Stimulated activated CD8-positive, alpha-beta memory T cell treated with anti-CD3 and anti-CD28 coated beads, Interleukin-4, amount 100 ng/mL, for 4 hours (primary cell): Measurements from ENCODE around the gene CNFN.

Experiments
- DNase-seq, 2 donors: peaks; one replicate each; pipeline ENCODE4 v3.0.0-alpha.2; 2020; ENCODE audit warnings: low read depth in 2 of 2, low spot score in 1 of 2

CNFN gene

DNA sequence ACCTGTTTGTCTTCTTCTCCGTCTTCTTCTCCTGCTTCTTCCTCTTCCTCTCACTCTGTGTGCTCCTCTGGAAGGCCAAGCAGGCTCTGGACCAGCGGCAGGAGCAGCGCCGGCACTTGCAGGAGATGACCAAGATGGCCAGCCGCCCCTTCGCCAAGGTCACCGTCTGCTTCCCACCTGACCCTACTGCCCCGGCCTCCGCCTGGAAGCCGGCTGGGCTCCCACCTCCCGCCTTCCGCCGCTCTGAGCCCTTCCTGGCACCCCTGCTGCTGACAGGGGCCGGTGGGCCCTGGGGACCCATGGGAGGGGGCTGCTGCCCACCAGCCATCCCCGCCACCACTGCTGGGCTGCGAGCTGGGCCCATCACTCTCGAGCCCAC lies 13.9 kb downstream of the CNFN start:
- no peak for DNase-seq

DNA sequence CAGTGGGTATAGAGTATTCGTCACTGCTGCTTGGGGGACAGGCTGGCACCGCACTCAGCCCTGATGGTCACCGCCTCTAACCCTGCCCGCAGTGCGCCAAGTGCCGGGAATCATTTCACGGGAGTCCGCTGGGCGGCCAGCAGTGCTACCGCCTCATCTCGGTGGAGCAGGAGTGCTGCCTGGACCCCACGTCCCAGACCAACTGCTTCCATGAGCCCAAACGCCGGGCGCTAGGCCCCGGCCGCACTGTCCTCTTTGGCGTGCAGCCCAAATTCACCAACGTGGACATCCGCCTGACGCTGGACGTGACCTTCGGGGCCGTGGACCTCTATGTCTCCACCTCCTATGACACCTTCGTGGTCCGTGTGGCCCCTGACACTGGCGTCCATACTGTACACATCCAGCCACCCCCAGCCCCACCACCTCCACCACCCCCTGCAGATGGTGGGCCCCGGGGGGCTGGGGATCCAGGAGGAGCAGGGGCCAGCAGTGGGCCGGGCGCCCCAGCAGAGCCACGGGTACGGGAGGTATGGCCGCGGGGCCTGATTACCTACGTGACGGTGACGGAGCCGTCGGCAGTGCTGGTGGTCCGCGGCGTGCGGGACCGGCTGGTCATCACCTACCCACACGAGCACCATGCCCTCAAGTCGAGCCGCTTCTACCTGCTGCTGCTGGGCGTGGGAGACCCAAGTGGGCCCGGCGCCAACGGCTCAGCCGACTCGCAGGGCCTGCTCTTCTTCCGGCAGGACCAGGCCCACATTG lies 14.5 kb downstream of the CNFN start:
- no peak for DNase-seq

DNA sequence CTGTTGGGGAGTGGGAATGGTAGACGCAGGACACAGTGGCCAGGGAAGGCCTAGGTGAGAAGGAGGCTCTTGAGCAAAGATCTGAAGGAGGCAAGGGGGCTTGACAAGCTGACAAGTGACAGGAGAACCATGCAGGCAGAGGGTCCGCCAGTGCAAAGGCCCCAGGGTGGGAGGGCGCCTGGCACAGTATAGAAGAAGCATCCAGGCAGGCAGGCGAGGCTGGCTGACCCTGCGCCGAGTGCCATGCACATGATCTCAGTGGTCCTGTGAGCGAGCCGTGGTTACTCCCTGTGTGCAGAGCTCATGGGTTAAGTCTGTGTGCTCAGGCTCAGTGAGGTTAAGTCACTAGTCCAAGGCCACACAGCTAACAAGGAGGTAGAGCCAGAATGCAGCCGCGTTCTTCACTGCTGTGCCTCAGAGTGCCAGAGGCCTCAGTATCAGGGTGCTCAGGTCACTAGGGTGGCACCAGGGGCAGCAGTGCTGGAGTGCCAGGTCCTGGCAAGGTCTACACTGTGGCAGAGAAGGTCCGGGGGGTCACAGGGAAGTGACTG lies 15.2 kb downstream of the CNFN start:
- DNase-seq = no peak

DNA sequence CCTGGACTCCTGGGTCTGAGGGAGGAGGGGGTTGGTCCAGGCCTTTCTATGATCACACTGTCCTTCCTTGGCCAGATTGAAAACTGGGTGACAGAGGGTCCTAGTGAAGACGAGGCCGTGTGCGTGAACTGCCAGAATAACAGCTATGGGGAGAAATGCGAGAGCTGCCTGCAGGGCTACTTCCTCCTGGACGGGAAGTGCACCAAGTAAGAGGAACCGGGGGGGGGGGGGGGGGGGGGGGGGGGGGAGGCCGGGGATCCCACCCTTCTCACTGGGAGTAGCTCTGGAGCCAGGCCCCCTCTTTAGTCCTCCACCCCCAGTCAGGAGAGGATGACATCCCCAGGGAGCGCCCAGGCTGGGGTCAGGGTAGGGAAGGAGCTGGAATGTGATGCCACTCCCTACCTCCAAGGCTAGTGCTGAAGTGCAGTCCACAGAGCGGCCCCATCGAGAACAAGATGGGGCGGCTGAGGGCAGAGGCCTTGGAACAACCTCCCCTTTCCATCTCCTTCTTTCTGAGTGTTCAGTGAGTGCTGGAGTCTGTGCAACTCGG lies 19.4 kb downstream of the CNFN start:
- DNase-seq = no peak

DNA sequence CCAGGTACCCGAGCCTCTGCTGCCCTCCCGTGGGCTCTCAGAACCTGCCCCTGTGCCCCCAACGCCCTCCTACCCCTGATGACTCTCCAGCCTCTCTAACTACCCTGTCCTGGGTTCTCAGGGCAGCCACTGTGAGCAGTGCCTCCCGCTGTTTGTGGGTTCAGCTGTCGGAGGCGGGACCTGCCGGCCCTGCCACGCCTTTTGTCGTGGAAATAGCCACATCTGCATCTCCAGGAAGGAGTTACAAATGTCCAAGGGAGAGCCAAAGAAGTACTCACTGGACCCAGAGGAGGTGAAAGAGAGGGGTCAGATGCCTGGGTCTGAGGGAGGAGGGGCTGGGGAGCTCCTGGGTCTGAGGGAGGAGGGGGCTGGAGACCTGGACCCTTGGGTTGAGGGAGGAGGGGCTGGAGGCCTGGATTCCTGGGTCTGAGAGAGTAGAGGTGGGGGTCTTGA lies 20.0 kb downstream of the CNFN start:
- DNase-seq = no peak

DNA sequence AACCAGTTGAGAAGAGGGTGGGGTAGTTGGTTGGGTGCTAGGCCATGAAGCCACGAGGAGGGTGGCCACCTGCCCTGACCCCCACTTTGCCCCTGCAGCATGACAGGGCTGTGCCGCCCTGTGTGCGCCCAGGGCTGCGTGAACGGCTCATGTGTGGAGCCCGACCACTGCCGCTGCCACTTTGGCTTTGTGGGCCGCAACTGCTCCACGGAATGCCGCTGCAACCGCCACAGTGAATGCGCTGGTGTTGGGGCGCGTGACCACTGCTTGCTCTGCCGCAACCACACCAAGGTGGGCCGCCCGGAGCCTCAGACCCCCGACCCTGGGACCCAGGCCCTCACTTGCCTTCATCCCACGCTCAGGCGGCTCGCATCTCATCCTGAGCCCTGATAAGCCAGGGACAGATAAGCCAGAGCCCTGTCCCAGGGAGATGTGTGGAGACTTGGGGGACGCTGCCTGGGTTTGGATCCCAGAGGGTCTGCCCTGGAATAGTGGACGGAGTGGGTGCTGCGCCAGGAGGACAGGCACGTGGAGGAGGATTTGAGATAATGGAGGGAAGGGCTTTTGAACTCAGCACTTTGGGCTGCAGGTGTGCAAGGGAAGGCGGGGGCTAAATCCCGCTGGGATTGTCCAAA lies 20.5 kb downstream of the CNFN start:
- no peak for DNase-seq

DNA sequence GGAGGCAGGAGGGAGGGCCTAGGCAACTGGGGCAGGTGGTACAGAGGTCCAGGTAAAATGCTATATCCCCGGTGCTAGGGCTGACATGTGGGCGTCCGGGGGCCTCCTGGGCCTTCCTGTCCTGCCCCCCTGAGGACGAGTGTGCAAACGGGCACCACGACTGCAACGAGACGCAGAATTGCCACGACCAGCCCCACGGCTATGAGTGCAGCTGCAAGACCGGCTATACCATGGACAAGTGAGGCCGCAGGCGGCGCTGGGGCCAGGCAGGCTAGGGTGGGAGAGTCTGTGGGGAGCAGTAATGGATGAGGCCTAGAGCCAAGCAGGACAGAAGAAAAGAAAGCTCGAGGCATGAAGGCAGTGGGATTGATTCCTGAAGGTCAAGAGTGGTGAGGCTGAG lies 21.3 kb downstream of the CNFN start:
- DNase-seq = no peak

DNA sequence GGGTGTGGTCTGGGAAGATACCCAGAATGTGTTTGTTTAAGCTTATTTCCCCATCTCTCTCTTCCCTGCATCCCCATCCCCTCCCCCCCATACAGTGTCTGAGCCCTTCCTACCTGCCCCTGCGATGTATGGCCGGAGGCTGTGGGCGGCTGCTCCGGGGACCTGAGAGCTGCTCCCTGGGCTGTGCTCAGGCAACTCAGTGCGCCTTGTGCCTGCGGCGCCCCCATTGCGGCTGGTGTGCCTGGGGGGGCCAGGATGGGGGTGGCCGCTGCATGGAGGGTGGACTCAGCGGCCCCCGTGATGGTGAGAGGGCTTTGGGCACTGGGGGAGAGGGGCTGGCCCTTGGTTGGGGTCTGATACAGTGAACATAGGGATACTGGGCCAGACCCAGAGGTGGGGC lies 21.7 kb downstream of the CNFN start:
- no peak for DNase-seq

DNA sequence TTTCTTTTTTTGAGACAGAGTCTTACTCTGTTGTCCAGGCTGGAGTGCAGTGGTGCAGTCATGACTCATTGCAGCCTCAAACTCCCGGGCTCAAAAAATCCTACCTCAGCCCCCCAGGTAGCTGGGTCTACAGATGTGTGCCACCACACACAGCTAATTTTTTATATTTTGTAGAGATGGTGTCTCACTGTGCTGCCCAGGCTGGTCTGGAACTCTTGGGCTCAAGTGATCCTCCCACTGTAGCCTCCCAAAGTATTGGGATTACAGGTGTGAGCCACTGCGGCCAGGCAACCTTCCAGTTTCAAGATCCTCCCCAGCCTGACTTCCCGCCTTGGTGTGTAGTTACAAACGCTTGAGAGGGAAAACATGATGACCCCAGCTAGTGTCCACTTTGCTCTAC lies 22.2 kb downstream of the CNFN start:
- DNase-seq = no peak

DNA sequence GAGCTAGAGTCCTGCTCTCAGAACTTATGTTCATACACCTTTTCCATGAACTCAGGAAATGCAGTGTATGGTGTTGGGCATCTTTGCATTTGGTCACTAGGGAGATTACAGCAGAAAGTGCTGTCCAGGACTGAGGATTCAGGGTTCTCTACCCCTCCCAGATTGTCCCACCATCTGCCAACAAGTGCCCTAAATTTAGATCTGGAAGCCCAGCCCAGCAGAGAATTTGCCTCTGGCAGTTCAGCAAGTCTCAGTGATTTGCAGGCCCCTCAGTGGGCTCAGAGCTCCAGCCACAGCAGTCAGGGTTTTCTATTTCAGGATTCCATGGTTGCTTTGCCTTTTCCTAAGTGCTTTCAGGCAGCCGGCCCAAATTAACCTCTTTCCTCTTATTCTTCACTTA lies 23.4 kb downstream of the CNFN start:
- DNase-seq = no peak

DNA sequence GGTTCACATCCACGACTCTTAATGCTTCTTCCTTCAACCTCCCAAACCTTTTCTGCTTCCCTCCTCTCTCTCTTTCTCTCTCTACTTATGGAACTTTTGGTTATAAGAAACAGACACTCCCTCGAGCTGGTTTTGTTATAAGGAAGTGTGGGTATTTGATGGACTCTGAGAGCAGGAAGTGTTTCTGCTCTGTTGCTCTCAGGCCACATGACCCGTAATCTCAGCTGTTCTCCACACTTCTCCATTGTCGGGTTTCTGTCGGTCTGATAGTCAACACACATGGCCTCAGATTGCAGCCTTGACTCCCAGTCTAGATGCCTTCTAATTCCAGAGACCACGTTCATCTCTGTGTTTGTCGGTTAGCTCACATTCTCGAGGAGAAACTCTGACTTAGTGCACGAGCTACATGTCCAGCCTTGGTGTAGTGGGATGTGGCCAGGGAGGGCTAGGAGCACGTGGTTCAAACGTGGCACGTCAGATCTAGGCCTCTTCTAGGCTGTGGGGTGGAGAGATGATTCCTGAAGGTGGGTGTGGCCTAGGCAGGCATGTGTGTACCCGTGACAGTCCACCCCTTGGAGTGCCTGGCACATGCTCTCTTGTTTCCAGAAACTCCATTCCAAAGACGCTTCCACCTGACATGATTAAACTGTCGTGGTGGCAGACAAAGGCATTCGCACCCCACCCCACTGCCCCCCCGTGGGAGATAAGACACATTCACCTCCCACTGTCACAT lies 26.3 kb downstream of the CNFN start:
- DNase-seq = no peak

DNA sequence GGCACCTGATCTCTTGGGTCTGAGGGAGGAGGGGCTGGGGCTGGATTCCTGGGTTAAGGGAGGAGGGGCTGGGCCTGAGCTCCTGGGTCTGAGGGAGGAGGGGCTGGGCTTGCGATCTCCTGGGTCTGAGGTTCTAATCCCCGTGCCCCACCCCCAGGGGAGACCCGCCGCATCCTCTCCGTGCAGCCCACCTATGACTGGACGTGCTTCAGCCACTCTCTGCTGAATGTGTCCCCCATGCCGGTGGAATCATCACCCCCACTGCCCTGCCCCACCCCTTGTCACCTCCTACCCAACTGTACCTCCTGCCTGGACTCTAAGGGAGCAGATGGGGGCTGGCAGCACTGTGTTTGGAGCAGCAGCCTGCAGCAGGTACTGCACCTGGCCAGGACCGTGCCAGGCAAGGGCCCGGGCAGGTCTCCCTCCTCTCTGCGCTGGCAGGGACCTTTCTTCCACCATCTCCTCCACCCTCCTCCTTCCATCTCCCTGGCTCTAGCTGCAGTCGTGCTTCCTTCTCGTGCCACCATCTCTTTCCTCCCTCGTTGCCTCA lies 27.1 kb downstream of the CNFN start:
- DNase-seq = no peak

DNA sequence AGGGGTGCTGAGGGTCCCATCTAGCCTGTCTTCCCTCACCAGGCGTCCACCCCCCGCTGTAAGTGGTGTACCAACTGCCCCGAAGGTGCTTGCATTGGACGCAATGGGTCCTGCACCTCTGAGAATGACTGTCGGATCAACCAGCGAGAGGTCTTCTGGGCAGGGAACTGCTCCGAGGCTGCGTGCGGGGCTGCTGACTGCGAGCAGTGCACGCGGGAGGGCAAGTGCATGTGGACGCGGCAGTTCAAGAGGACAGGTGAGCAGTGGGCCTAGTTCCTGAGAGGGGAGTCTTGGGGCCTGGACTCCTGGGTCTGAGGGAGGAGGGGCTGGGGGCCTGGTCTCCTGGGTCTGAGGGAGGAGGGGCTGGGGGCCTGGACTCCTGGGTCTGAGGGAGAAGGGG lies 27.8 kb downstream of the CNFN start:
- no peak for DNase-seq

DNA sequence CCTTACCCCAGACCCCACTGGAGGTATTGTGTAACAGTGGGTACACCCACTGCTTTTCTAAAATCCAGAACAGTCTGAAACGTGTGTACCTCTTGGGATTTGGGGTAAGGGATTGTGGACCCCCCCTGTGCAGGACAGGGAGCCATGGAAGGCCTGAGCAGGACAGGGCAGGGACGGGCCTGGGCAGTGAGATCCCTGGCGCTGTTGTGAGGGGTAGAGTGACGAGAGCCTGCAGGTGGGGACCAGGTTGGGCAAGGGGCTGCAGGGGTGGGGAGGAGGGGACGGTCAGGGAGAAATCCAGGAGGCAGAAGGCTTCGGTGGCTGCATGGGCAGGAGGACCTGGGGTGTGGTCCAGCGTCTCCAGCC lies 28.6 kb downstream of the CNFN start:
- no peak for DNase-seq

DNA sequence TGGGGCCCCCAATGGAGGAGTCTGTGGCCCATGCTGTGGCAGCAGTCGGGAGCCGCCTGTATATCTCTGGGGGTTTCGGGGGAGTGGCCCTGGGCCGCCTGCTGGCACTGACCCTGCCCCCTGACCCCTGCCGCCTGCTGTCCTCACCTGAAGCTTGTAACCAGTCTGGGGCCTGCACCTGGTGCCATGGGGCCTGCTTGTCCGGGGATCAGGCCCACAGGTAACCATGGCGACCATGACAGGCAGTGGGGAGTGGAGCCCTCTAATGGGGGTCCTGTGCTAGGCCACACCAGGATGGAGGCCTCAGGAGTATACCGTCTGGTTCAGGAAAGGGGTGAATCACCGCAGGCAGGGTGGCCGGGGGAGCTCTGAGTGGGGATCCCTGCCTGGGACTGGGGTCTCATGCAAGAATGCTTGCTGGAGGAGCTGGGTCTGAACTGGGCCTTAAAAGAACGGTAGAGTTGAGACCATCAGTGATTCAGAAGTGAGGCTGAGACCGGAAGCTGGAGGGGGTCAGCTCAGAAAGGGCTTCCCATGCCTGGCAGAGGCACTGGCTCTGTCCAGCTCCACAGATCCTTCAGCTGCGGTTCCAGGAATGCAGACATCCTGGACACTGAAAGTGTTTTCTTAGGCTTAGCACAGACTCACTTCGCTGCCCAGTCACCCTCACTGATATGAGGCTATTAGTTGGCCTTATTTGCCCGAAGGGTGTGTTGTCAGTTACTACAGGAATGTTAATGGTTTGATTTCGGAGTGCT lies 29.1 kb downstream of the CNFN start:
- DNase-seq = no peak

DNA sequence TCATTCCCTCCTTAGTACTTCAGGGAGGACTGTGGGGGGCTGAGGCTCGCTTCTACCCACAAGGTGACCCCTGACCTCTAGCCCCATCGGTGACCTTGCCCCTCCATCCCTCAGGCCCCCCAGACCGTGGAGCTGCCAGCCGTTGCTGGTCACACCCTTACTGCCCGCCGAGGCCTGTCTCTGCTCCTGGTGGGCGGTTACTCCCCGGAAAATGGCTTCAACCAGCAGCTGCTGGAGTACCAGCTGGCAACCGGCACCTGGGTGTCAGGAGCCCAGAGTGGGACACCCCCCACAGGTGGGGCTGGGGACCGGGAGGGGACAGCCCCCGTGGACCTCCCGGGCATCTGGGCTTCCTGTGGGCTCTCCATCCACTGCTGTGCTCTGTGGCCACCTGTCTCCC lies 32.8 kb downstream of the CNFN start:
- DNase-seq = no peak

DNA sequence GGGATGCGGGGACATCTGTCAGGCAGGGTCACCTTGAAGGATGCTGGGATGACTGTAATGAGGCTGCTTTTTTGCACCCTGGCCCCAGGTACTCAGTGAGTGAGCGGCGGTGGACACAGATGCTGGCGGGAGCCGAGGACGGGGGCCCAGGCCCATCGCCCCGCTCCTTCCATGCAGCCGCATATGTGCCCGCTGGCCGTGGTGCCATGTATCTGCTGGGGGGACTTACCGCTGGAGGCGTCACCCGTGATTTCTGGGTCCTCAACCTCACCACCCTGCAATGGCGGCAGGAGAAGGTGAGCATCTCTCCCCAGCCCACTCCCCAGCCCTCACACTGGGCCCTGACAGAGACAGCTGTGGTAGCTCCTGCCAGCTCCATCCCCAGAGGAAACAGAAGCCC lies 33.4 kb downstream of the CNFN start:
- no peak for DNase-seq

DNA sequence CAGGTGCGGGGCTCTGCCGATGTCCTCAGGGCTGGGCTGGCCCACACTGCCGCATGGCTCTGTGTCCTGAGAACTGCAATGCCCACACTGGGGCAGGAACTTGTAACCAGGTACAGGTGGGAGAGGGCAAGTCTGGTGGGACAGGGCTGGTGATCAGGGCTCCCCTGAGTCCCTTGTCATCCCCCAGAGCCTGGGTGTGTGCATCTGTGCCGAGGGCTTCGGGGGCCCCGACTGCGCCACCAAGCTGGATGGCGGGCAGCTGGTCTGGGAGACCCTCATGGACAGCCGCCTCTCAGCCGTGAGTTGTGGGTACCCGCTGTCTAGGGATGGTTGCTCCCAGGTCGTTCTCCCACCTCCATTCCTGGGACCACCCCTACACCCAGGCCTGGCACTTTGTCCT lies 34.2 kb downstream of the CNFN start:
- DNase-seq = no peak

DNA sequence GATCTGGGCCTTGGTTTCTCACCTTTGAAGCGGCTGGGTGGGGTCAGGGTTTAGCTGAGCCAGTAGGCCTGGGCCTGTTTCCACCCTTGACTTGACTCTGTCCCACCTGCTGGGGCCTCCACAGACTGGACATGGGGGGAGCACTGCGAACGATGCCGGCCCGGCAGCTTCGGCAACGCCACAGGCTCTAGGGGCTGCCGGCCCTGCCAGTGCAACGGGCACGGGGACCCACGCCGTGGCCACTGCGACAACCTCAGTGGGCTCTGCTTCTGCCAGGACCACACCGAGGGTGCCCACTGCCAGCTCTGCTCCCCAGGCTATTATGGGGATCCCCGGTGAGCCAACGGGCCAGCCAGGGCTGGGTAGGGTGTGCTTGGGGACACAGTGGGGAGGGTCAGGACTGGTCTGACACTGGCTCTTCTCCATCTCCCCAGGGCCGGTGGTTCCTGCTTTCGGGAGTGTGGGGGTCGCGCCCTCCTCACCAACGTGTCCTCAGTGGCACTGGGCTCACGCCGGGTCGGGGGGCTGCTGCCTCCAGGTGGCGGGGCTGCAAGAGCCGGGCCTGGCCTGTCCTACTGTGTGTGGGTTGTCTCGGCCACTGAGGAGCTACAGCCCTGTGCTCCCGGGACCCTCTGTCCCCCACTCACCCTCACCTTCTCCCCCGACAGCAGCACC lies 36.6 kb downstream of the CNFN start:
- no peak for DNase-seq
